Cardiac atrium fibroblast (primary cell): ENCODE measurements around the gene TMEM239. TPM values are rescaled to one million over a fixed set of nuclear protein-coding genes. Genes with fewer than 3 reads are reported as not detected.

Experiments
- total RNA-seq: library from RNA; depleted of rRNA; stranded (reverse); fragments of >200 nt; gene quantifications from 2 replicates; pipeline ENCODE4 v1.2.3, GENCODE V29; 2015

Gene TMEM239
- total RNA-seq, result not detected in 2 replicates

DNA sequence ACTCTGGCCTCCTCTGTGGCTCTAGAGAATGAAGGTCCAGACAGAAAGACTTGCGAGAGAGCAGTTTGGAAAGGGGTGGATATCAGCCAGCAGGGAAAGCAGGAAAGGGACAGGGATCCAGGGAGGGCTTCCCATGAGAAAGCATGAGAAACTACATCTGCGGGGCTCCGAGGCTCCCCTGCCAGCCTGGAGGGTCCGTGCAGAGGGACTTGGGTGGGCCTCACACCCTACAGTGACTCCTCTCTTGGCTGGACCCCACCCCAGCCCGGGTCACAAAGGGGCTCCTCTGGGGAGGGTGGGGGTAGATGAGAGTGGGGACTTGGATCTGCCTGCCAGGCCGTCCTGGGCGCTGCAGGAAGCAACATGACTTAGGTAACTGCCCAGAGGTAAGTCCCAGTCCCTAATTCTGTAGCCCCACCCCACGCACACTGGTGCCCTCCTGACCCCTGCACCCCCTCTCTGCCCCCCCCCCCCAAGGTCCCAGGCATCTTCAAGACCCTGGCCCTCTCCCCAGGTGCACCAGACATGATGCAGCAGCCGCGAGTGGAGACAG, at the start of gene TMEM239:
Gene TMEM239, plus strand, starts transcription at position 335 of the 553 bp plus-strand sequence. Its CDS starts 191 bp downstream, at position 526.

DNA sequence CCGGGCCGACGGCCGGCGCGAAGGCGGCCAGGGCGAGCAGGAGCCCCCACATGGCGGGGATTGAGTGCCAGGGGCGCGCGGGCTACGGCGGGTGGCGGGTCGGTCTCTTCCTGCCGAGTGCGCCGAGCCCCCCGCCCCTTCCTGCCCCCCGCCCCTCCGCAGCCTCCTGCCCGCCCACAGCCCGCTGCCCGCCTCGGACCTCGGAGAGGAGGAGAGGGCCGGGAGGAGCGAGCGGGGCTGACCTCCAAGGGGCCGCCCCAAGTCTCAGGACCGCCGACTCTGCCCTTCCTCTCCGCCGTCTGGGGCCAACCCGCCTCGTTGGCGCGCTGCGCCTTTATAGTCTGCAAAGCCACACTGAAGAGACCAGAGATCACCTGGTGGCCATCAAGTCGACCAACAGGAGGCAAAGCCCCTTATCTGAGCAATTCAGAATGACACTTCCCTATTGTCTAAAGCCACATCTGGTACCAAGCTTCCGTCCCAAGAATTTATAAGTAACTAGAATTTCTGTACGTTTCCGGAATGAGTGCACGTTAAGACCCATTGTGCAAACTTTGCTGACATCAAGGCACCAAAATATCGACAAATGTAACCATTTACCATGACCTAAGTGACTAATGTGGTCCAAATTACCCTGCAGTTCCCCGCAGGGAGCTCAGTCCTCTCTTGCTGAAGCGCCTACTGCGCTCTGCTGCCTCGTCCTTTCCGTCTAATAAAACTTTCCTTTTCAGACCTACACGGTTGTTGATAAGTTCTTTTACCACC, 15.5 kb upstream of the TMEM239 start, which contains the start of gene CPXM1:
Gene CPXM1, minus strand, starts transcription at position 107 of the 765 bp plus-strand sequence. Its CDS starts 55 bp downstream, at position 52.

DNA sequence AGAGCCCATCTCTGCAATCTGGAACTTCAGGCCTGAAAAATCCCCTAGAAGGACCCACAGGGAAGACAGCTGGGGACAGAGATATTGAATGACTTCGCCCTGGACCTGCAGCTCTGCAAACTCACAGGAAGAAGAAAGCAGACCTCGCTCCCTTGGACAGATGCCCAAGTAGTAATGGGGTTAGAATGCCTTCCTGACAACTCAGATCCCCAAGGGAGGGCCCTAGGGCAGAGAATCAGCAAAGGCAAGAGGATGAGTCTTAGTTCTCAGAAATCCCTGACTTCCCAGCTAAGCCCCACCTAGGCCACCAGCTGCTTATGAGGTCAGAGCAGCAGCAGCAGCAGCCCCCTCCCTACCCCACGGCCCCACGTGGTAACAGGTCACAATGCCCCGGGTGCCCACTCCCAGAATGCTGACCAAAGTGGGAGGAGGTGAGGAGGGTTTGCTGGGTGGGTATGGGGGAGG, 1.5 kb upstream of the TMEM239 start, which contains the start of gene C20orf141:
Gene C20orf141, plus strand, starts transcription at position 401 of the 465 bp plus-strand sequence. CDS start 198 bp downstream, outside the sequence.

DNA sequence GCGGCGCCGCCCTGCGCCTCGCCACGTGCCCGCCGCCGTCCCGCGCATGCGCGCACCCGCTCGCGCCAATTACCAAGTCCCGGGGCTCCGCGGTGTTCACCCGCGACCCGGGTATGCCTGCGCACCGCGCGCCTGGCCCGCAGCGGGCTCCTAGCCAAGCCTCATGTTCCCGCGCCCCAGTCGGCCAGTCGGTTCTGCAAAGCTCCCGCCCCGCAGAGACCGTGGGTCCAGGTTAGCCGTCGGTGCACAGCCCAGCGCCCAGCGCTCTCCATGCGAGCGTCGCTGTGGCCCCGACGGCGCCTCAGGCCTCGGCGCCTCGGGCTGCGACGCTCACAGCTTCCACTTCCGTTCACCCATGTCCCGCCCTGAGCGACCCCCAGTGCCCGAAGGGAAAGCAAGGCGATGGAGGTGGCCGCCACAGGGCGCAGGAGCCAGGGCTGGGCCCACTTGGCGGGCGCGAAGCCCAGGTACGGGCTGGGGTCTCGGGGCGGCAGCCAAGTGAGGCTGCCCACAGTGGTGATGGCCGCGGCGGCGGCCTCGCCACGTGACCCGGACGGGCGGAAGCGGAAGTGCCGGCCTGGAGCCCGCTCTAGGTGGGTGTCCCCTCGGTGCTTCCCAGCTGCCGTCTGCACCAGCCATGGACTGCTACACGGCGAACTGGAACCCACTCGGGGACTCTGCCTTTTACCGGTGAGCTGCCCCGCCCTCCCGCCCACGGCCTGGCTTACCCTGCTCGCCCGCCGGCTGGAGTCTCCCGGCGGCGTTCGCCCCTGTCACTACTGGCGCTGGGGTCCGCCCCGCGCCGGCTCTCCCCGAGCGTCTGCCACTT, 24.2 kb downstream of the TMEM239 start, which contains the start of the genes PCED1A and VPS16:
Gene PCED1A, minus strand, starts transcription at position 518 of the 829 bp plus-strand sequence. CDS start 743 bp downstream, outside the sequence.
Gene VPS16, plus strand, starts transcription at position 608 of the 829 bp plus-strand sequence. Its CDS starts 30 bp downstream, at position 638.

Other genes with a start within 250 kb of the TMEM239 start
- gene NOP56, start 163.7 kb upstream of the TMEM239 start, total RNA-seq, result 93.5 and 97.7 TPM in 2 replicates
- gene IDH3B, start 152.1 kb upstream of the TMEM239 start, total RNA-seq, result 75.5 and 83.9 TPM in 2 replicates
- 0.49 and 1.4 TPM in 2 replicates for gene EBF4, start 123.6 kb upstream of the TMEM239 start, total RNA-seq
- 0.97 and 2.5 TPM in 2 replicates for gene CPXM1, start 15.7 kb upstream of the TMEM239 start, total RNA-seq
- gene C20orf141, start 1.4 kb upstream of the TMEM239 start, total RNA-seq, result 1.5 TPM in 1 of 2 replicates, not detected in the other
- 21.9 and 36.6 TPM in 2 replicates for gene PCED1A, start 24.3 kb downstream of the TMEM239 start, total RNA-seq
- 31.1 and 40.6 TPM in 2 replicates for gene VPS16, start 24.4 kb downstream of the TMEM239 start, total RNA-seq
- gene PTPRA, start 57.1 kb downstream of the TMEM239 start, total RNA-seq, result 46.0 and 61.7 TPM in 2 replicates
- gene GNRH2, start 227.3 kb downstream of the TMEM239 start, total RNA-seq, result not detected in 2 replicates
- gene MRPS26, start 229.7 kb downstream of the TMEM239 start, total RNA-seq, result 31.6 and 33.2 TPM in 2 replicates